ENCODE data around the gene AKAP6. TPM values are rescaled to one million over a fixed set of nuclear protein-coding genes. Genes with fewer than 3 reads are reported as not detected.

AKAP6 gene
- total RNA-seq, 1 donor from 2014 or later: 4.7 TPM

DNA sequence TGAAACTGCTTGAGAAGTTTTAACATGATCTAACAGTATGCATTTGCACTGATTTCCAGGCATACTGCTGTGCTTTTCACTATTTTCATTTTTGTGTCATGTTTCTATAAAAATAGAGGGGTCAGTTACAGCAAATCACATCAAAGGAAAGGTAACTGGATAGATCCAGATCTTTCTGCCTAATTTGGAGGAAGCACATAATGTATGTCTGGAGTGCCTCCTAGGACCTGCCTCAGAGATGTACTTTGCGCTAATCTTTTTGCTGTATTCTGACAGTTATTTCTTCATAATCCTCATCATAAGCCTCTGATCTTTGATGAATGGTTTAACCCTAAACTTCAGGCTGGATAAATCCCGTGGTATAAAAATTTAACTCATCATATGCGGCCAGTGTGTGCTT lies 498.4 kb downstream of the AKAP6 start:
- no peaks in the 10 kb centered on the region for H3K27me3 Mint-ChIP-seq
- TF ChIP-seq, protein P1, sequence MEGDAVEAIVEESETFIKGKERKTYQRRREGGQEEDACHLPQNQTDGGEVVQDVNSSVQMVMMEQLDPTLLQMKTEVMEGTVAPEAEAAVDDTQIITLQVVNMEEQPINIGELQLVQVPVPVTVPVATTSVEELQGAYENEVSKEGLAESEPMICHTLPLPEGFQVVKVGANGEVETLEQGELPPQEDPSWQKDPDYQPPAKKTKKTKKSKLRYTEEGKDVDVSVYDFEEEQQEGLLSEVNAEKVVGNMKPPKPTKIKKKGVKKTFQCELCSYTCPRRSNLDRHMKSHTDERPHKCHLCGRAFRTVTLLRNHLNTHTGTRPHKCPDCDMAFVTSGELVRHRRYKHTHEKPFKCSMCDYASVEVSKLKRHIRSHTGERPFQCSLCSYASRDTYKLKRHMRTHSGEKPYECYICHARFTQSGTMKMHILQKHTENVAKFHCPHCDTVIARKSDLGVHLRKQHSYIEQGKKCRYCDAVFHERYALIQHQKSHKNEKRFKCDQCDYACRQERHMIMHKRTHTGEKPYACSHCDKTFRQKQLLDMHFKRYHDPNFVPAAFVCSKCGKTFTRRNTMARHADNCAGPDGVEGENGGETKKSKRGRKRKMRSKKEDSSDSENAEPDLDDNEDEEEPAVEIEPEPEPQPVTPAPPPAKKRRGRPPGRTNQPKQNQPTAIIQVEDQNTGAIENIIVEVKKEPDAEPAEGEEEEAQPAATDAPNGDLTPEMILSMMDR (conservative IDR thresholded peaks at IDR 0.05): no peak
- no peak for DNase-seq (ENCODE audit: extremely low spot score, unreplicated experiment)
- H3K4me3 Mint-ChIP-seq: no peak overlapping the region
- H3K36me3 Mint-ChIP-seq: no peaks in the 10 kb centered on the region
- no peaks in the 10 kb centered on the region for H3K9me3 Mint-ChIP-seq
- peaks cover 16% of the 10 kb centered on the region for H3K4me1 Mint-ChIP-seq (ENCODE audit: unreplicated experiment)
- H3K27ac Mint-ChIP-seq: no peak overlapping the region

DNA sequence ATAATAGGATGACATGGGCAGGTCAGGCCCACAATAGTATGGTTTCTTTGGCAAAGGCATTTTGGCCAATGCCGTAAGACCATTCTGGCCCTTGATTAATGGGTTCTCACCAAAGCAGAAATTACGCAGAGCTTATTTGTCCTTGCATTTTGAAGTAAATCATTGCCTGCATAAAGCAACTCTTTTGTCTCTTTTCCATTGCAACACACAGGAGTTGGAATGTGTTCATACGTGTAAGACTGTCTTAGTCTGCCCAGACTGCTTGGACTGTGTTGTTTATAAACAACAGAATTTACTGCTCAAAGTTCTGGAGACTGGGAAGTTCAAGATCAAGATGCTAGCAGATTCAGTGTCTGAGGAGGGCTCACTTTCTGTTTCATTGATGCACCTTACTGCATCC lies 506.8 kb downstream of the AKAP6 start:
- Mint-ChIP-seq H3K4me1 (ENCODE audit: unreplicated experiment) (no peaks in the 10 kb centered on the region), H3K36me3 (no peaks in the 10 kb centered on the region), H3K9me3 (no peaks in the 10 kb centered on the region), H3K4me3 (no peak overlapping the region), H3K27ac (no peak overlapping the region), H3K27me3 (no peaks in the 10 kb centered on the region)
- TF ChIP-seq, protein P1 (conservative IDR thresholded peaks at IDR 0.05): no peak
- no peak for DNase-seq (ENCODE audit: extremely low spot score, unreplicated experiment)

DNA sequence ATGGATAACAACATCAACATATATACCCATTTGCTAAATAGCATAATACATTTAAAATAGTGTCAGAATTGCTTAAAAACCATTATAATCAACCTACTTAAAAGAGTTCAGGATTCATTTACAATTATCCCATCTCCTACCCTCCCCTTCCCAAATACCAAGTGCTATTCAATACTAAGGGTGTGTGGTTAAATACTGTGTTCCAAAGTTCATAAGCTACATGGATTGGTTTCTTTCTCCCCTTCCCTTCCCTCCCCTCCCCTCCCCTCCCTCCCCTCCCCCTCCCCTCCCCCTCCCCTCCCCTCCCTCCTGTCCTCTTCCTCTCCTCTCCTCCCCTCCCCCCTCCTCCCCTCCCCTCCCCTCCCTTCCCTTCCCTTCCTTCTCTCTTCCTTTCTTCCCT lies 512.6 kb downstream of the AKAP6 start:
- peaks cover 4% of the 10 kb centered on the region for H3K9me3 Mint-ChIP-seq
- H3K27ac Mint-ChIP-seq: no peak overlapping the region
- H3K36me3 Mint-ChIP-seq: no peaks in the 10 kb centered on the region
- no peak overlapping the region for H3K4me3 Mint-ChIP-seq
- peaks cover 6% of the 10 kb centered on the region for H3K27me3 Mint-ChIP-seq
- TF ChIP-seq, protein P1 (conservative IDR thresholded peaks at IDR 0.05): no peak
- no peak for DNase-seq (ENCODE audit: extremely low spot score, unreplicated experiment)
- H3K4me1 Mint-ChIP-seq (ENCODE audit: unreplicated experiment): no peaks in the 10 kb centered on the region

DNA sequence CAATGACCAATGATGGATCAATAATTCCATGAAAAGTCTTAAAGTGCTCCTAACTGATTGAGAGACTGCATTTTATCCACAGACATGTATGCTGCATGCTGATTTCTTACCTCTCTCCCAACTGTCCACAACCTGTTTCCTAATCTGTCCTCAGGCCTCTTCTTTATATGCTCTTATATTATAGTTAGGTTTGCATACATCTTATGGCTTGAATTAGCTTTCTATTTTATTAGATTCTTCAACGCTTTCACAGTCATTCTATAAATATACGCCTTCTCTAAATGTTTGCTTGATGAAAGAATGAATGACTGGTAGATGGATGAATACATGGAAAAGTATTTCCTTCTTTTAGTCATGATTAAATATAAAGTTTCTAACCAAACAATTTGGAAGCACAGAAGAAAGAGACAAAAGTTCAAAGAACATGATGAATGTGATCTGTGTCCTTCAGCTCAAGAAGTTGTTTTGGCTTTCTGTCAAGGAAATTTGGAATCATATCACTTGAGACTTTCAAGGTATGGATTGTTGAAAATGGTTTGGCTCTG lies 517.8 kb downstream of the AKAP6 start:
- peaks cover 4% of the 10 kb centered on the region for H3K9me3 Mint-ChIP-seq
- H3K4me3 Mint-ChIP-seq: no peak overlapping the region
- H3K27ac Mint-ChIP-seq: no peak overlapping the region
- DNase-seq (ENCODE audit: extremely low spot score, unreplicated experiment): no peak
- TF ChIP-seq, protein P1 (conservative IDR thresholded peaks at IDR 0.05): no peak
- peaks cover 6% of the 10 kb centered on the region for H3K27me3 Mint-ChIP-seq
- no peaks in the 10 kb centered on the region for H3K36me3 Mint-ChIP-seq
- H3K4me1 Mint-ChIP-seq (ENCODE audit: unreplicated experiment): no peaks in the 10 kb centered on the region

DNA sequence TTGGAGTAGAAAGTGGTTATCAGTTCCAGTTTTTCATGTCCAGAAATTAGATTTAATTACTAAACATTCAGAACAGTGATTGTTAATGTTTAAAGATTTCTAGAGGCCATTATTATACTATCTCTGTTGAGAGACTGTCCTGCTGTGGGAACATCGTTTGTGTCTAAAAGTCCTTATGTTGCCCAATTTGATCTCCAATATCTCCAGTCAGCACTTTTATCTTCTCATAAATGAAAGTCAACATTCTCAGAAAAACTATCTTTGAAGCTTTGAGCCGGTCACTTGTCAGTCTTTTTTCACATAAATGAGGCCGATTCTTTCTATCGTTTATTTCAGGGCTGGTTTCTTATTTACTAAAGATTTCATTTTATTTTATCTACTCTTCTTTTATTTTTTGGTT lies 518.8 kb downstream of the AKAP6 start:
- DNase-seq (ENCODE audit: extremely low spot score, unreplicated experiment): no peak
- Mint-ChIP-seq H3K4me1 (ENCODE audit: unreplicated experiment) (no peaks in the 10 kb centered on the region), H3K27ac (no peak overlapping the region), H3K9me3 (peaks cover 4% of the 10 kb centered on the region), H3K36me3 (no peaks in the 10 kb centered on the region), H3K4me3 (no peak overlapping the region), H3K27me3 (peaks cover 6% of the 10 kb centered on the region)
- TF ChIP-seq, protein P1 (conservative IDR thresholded peaks at IDR 0.05): no peak
